Measurements from ENCODE around the gene ALDH3A2.

The ALDH3A2 gene

DNA sequence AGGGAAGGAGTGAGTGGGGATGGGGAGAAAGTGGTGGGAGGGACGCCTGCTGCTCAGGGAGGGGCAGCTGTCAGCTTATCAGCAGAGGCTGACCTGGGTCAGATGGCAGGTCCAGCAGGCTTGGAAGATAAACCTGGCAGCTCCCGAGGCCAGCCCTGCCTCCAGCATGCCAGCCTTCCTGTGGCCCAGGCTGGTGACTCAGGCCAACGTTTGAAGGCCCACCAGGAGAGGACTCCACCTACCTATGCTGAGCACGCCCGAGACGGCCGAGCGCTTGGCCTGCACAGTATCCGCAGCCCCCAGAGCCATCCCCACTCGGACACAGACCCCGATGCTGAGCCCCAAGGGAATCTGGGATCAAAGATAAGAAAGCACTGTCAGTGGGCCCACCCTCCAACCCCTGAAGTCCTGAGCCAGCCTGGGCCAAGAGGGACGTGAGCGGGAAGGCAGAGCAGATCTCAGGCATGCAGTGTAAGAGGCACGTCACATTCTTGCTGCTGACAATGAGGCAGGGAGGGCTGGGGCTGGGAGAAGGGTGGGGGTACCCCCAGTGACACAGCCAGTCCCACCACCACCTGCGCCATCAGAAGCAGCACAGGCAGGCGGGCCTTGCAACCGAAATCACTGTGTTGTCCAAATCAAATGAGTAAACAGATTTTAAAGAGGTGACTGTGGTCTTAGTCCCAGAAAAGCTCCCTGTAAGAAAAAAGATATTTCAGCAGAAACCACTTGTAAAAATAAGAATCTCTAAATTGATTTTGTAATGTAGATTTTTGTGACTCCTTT, 55.5 kb downstream of the ALDH3A2 start:
- ATAC-seq: peak; percentile 21
- TF ChIP-seq, protein P1, sequence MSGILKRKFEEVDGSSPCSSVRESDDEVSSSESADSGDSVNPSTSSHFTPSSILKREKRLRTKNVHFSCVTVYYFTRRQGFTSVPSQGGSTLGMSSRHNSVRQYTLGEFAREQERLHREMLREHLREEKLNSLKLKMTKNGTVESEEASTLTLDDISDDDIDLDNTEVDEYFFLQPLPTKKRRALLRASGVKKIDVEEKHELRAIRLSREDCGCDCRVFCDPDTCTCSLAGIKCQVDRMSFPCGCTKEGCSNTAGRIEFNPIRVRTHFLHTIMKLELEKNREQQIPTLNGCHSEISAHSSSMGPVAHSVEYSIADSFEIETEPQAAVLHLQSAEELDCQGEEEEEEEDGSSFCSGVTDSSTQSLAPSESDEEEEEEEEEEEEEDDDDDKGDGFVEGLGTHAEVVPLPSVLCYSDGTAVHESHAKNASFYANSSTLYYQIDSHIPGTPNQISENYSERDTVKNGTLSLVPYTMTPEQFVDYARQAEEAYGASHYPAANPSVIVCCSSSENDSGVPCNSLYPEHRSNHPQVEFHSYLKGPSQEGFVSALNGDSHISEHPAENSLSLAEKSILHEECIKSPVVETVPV (CRISPR knock-in tag; IDR thresholded peaks at IDR 0.05): no peak
- TF ChIP-seq ZNF70 (CRISPR knock-in tag; IDR thresholded peaks at IDR 0.05): no peak
- no peak for TF ChIP-seq ESRRG (CRISPR knock-in tag; IDR thresholded peaks at IDR 0.05)
- no peak for TF ChIP-seq ISL1 (CRISPR knock-in tag; IDR thresholded peaks at IDR 0.05)
- TF ChIP-seq GLIS3 (CRISPR knock-in tag; IDR thresholded peaks at IDR 0.05): no peak
- TF ChIP-seq TCF4 (CRISPR knock-in tag; IDR thresholded peaks at IDR 0.05; ENCODE audit: borderline replicate concordance): no peak
- TF ChIP-seq, protein P2, sequence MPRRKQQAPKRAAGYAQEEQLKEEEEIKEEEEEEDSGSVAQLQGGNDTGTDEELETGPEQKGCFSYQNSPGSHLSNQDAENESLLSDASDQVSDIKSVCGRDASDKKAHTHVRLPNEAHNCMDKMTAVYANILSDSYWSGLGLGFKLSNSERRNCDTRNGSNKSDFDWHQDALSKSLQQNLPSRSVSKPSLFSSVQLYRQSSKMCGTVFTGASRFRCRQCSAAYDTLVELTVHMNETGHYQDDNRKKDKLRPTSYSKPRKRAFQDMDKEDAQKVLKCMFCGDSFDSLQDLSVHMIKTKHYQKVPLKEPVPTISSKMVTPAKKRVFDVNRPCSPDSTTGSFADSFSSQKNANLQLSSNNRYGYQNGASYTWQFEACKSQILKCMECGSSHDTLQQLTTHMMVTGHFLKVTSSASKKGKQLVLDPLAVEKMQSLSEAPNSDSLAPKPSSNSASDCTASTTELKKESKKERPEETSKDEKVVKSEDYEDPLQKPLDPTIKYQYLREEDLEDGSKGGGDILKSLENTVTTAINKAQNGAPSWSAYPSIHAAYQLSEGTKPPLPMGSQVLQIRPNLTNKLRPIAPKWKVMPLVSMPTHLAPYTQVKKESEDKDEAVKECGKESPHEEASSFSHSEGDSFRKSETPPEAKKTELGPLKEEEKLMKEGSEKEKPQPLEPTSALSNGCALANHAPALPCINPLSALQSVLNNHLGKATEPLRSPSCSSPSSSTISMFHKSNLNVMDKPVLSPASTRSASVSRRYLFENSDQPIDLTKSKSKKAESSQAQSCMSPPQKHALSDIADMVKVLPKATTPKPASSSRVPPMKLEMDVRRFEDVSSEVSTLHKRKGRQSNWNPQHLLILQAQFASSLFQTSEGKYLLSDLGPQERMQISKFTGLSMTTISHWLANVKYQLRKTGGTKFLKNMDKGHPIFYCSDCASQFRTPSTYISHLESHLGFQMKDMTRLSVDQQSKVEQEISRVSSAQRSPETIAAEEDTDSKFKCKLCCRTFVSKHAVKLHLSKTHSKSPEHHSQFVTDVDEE (CRISPR knock-in tag; IDR thresholded peaks at IDR 0.05): no peak
- TF ChIP-seq, protein P3, sequence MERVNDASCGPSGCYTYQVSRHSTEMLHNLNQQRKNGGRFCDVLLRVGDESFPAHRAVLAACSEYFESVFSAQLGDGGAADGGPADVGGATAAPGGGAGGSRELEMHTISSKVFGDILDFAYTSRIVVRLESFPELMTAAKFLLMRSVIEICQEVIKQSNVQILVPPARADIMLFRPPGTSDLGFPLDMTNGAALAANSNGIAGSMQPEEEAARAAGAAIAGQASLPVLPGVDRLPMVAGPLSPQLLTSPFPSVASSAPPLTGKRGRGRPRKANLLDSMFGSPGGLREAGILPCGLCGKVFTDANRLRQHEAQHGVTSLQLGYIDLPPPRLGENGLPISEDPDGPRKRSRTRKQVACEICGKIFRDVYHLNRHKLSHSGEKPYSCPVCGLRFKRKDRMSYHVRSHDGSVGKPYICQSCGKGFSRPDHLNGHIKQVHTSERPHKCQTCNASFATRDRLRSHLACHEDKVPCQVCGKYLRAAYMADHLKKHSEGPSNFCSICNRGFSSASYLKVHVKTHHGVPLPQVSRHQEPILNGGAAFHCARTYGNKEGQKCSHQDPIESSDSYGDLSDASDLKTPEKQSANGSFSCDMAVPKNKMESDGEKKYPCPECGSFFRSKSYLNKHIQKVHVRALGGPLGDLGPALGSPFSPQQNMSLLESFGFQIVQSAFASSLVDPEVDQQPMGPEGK (CRISPR knock-in tag; IDR thresholded peaks at IDR 0.05; ENCODE audit: borderline replicate concordance): no peak
- TF ChIP-seq ARNTL (CRISPR knock-in tag; IDR thresholded peaks at IDR 0.05; ENCODE audit: borderline replicate concordance, low read depth): no peak
- no peak for TF ChIP-seq ZFP30 (CRISPR knock-in tag; IDR thresholded peaks at IDR 0.05)

DNA sequence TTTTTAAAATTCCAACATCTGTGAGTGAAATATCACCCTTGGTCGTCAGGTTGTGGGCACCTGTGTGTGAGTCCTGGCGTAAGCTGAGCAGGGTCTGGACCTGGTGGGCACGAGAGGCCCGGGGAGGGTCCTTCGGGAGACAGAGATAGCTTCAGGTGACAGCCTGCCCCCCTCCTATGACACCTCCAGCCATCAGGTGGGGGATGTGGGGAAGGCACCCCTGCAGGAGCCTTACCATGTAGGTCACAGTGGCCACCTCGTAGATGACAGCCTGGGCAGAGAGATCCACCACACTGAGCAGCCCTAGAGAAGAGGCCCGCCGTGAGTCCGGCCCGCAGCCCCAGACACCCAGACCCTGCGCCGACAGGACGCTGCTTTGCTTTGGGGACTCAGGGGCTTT, 56.6 kb downstream of the ALDH3A2 start:
- no peak for TF ChIP-seq ZFP30 (CRISPR knock-in tag; IDR thresholded peaks at IDR 0.05)
- TF ChIP-seq ZNF565 (CRISPR knock-in tag; conservative IDR thresholded peaks at IDR 0.05; ENCODE audit: low read depth): no peak
- no peak for TF ChIP-seq ZNF70 (CRISPR knock-in tag; IDR thresholded peaks at IDR 0.05)
- TF ChIP-seq TOX (CRISPR knock-in tag; IDR thresholded peaks at IDR 0.05; ENCODE audit: borderline replicate concordance): no peak
- no peak for TF ChIP-seq RARB (CRISPR knock-in tag; IDR thresholded peaks at IDR 0.05)
- TF ChIP-seq ZNF8 (CRISPR knock-in tag; IDR thresholded peaks at IDR 0.05): no peak
- TF ChIP-seq ESRRG (CRISPR knock-in tag; IDR thresholded peaks at IDR 0.05): no peak
- no peak for TF ChIP-seq GLIS3 (CRISPR knock-in tag; IDR thresholded peaks at IDR 0.05)
- no peak for TF ChIP-seq TCF4 (CRISPR knock-in tag; IDR thresholded peaks at IDR 0.05; ENCODE audit: borderline replicate concordance)
- TF ChIP-seq OSR1 (CRISPR knock-in tag; IDR thresholded peaks at IDR 0.05): no peak
- TF ChIP-seq, protein P3 (CRISPR knock-in tag; IDR thresholded peaks at IDR 0.05; ENCODE audit: borderline replicate concordance): no peak
- TF ChIP-seq PPARA (CRISPR knock-in tag; IDR thresholded peaks at IDR 0.05; ENCODE audit: borderline replicate concordance): no peak
- TF ChIP-seq POU6F1 (CRISPR knock-in tag; IDR thresholded peaks at IDR 0.05; ENCODE audit: borderline replicate concordance, low read depth): no peak
- no peak for TF ChIP-seq BACH2 (CRISPR knock-in tag; IDR thresholded peaks at IDR 0.05; ENCODE audit: borderline replicate concordance)
- TF ChIP-seq, protein P4, sequence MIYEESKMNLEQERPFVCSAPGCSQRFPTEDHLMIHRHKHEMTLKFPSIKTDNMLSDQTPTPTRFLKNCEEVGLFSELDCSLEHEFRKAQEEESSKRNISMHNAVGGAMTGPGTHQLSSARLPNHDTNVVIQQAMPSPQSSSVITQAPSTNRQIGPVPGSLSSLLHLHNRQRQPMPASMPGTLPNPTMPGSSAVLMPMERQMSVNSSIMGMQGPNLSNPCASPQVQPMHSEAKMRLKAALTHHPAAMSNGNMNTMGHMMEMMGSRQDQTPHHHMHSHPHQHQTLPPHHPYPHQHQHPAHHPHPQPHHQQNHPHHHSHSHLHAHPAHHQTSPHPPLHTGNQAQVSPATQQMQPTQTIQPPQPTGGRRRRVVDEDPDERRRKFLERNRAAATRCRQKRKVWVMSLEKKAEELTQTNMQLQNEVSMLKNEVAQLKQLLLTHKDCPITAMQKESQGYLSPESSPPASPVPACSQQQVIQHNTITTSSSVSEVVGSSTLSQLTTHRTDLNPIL (CRISPR knock-in tag; IDR thresholded peaks at IDR 0.05; ENCODE audit: low read depth): no peak
- no peak for TF ChIP-seq SNAI2 (CRISPR knock-in tag; IDR thresholded peaks at IDR 0.05)
- no peak for TF ChIP-seq ARNTL (CRISPR knock-in tag; IDR thresholded peaks at IDR 0.05; ENCODE audit: borderline replicate concordance, low read depth)
- TF ChIP-seq ZC3H10 (CRISPR knock-in tag; IDR thresholded peaks at IDR 0.05): no peak
- TF ChIP-seq, protein P1 (CRISPR knock-in tag; IDR thresholded peaks at IDR 0.05): no peak
- no peak for ATAC-seq

Data from SK-N-SH treated with all-trans-retinoic acid at 6 μM for 48 hours (cell line).